ENCODE measurements around the gene BST1. TPM values are rescaled to one million over a fixed set of nuclear protein-coding genes. Genes with fewer than 3 reads are reported as not detected.

Gene BST1
- total and polyA plus RNA-seq, 4 donors, result 4.1 to 53.5 (median 11.0) TPM

GRCh38 chr4:15717657-15718416 lies 15.0 kb downstream of the BST1 start:
- TF ChIP-seq CTCF (IDR thresholded peaks at IDR 0.05; ENCODE audit: control extremely low read depth, extremely low read depth), result no peak
- no peak overlapping the region for H3K9ac ChIP-seq (ENCODE audit: insufficient read depth in 1 of 2, low read length in 2 of 2)
- ATAC-seq (ENCODE audit: insufficient read depth, low FRiP score), result no peak
- H3K9me3 ChIP-seq (ENCODE audit: control insufficient read depth in 4 of 4, insufficient read depth in 3 of 4, low read length in 3 of 4), result peaks cover 0 to 2% (median 0%) of the 10 kb centered on the region in 4 donors
- H3K27me3 ChIP-seq (ENCODE audit: control insufficient read depth in 3 of 3, insufficient read depth in 3 of 3, low read length in 2 of 3), result no peaks in the 10 kb centered on the region
- no peaks in the 10 kb centered on the region for H3K36me3 ChIP-seq (ENCODE audit: control insufficient read depth in 4 of 4, insufficient read depth in 4 of 4, low read length in 4 of 4)
- H3K4me3 ChIP-seq, result no peak overlapping the region
- no peak for DNase-seq
- H3K4me1 ChIP-seq (ENCODE audit: control insufficient read depth in 5 of 5, insufficient read depth in 5 of 5, low read length in 5 of 5), result peaks cover 0 to 11% (median 3%) of the 10 kb centered on the region in 5 donors
- H3K27ac ChIP-seq (ENCODE audit: low read depth in 1 of 2, low read length in 1 of 2), result no peak overlapping the region
- 57 to 86% methylated on average over 3 of the region's 3 CpGs for WGBS, 2 donors

- ATAC-seq (ENCODE audit: insufficient read depth, low FRiP score) (no peak), DNase-seq (no peak)
- peaks cover 0 to 2% (median 0%) of the 10 kb centered on the region in 4 donors for H3K9me3 ChIP-seq (ENCODE audit: control insufficient read depth in 4 of 4, insufficient read depth in 3 of 4, low read length in 3 of 4)
- H3K27me3 ChIP-seq (ENCODE audit: control insufficient read depth in 3 of 3, insufficient read depth in 3 of 3, low read length in 2 of 3), result no peaks in the 10 kb centered on the region
- H3K4me3 ChIP-seq, result no peak overlapping the region
- no peak for TF ChIP-seq CTCF (IDR thresholded peaks at IDR 0.05; ENCODE audit: control extremely low read depth, extremely low read depth)
- H3K4me1 ChIP-seq (ENCODE audit: control insufficient read depth in 5 of 5, insufficient read depth in 5 of 5, low read length in 5 of 5), result peaks cover 0 to 11% (median 3%) of the 10 kb centered on the region in 5 donors
- H3K27ac ChIP-seq (ENCODE audit: low read depth in 1 of 2, low read length in 1 of 2), result no peak overlapping the region
- H3K9ac ChIP-seq (ENCODE audit: insufficient read depth in 1 of 2, low read length in 2 of 2), result no peak overlapping the region
- no peaks in the 10 kb centered on the region for H3K36me3 ChIP-seq (ENCODE audit: control insufficient read depth in 4 of 4, insufficient read depth in 4 of 4, low read length in 4 of 4)
- WGBS, 2 donors, result 86 to 87% methylated on average over 5 of the region's 5 CpGs
Observed at GRCh38 chr4:15718465-15718864, 15.6 kb downstream of the BST1 start.

GRCh38 chr4:15718959-15719358 lies 16.1 kb downstream of the BST1 start:
- no peaks in the 10 kb centered on the region for H3K27me3 ChIP-seq (ENCODE audit: control insufficient read depth in 3 of 3, insufficient read depth in 3 of 3, low read length in 2 of 3)
- H3K9me3 ChIP-seq (ENCODE audit: control insufficient read depth in 4 of 4, insufficient read depth in 3 of 4, low read length in 3 of 4), result peaks cover 0 to 2% (median 0%) of the 10 kb centered on the region in 4 donors
- H3K27ac ChIP-seq (ENCODE audit: low read depth in 1 of 2, low read length in 1 of 2), result no peak overlapping the region
- 94 to 96% methylated on average over 7 of the region's 7 CpGs for WGBS, 2 donors
- no peak overlapping the region for H3K9ac ChIP-seq (ENCODE audit: insufficient read depth in 1 of 2, low read length in 2 of 2)
- peaks cover 0 to 11% (median 3%) of the 10 kb centered on the region in 5 donors for H3K4me1 ChIP-seq (ENCODE audit: control insufficient read depth in 5 of 5, insufficient read depth in 5 of 5, low read length in 5 of 5)
- no peaks in the 10 kb centered on the region for H3K36me3 ChIP-seq (ENCODE audit: control insufficient read depth in 4 of 4, insufficient read depth in 4 of 4, low read length in 4 of 4)
- H3K4me3 ChIP-seq, result no peak overlapping the region
- TF ChIP-seq CTCF (IDR thresholded peaks at IDR 0.05; ENCODE audit: control extremely low read depth, extremely low read depth), result no peak
- ATAC-seq (ENCODE audit: insufficient read depth, low FRiP score) (no peak), DNase-seq (no peak)
